IMR-90 (cell line): ENCODE results near the gene ZBP1. TPM values are rescaled to one million over a fixed set of nuclear protein-coding genes. Genes with fewer than 3 reads are reported as not detected.

Experiments used
- ATAC-seq: fragments of 200-7000 bp; cut with Tn5 transposase; 2 replicates; pipeline ENCODE4 v1.9.1; 2020; ENCODE audit warnings: low read depth, mild to moderate bottlenecking, moderate library complexity
- BruUV-seq: library from RNA; stranded (reverse); fragments of 400-500 nt; replicated peaks from 2 replicates; lab custom pipeline; 2021; lab: Mats Ljungman, UMichigan
- CTCF ChIA-PET: fragments of 300-600 bp; formaldehyde crosslinking; extraction: SDS; loops from one replicate; lab custom pipeline; 2021; ENCODE audit warnings: antibody characterized with exemption; lab: Yijun Ruan, JAX
- POLR2A ChIA-PET: fragments of 300-600 bp; sonication (Branson Sonifier 250); formaldehyde crosslinking; loops from one replicate; lab custom pipeline; 2022; ENCODE audit warnings: antibody characterized with exemption; ENCODE audit not compliant: unreplicated experiment; lab: Charles Lee
- DNase-seq: peaks from one replicate; pipeline ENCODE4 v3.0.0; 2013
- H2AFZ ChIP-seq: replicated peaks from 2 replicates; pipeline ENCODE3; 2013; ENCODE audit warnings: low read length, mild to moderate bottlenecking; ENCODE audit not compliant: poor library complexity
- H2AK5ac ChIP-seq: 2 replicates; pipeline ENCODE4 v1.6.1; 2013; ENCODE audit warnings: low read depth, low read length, inconsistent platforms
- H2AK9ac ChIP-seq: replicated peaks from 2 replicates; pipeline ENCODE3; 2013; ENCODE audit warnings: mild to moderate bottlenecking, low read depth, low read length, moderate library complexity; ENCODE audit not compliant: poor library complexity
- H2BK120ac ChIP-seq: 2 replicates; pipeline ENCODE4 v1.6.1; 2013; ENCODE audit warnings: low read depth, low read length, inconsistent platforms
- H2BK15ac ChIP-seq: 3 replicates; pipeline ENCODE4 v1.6.1; 2013; ENCODE audit warnings: low read depth, low read length, inconsistent platforms
- H2BK20ac ChIP-seq: 2 replicates; pipeline ENCODE4 v1.6.1; 2013; ENCODE audit warnings: low read depth, mild to moderate bottlenecking, inconsistent platforms, low read length, moderate library complexity
- H2BK5ac ChIP-seq: 2 replicates; pipeline ENCODE4 v1.6.1; 2013; ENCODE audit warnings: mild to moderate bottlenecking, low read depth, low read length, inconsistent platforms; ENCODE audit not compliant: poor library complexity, severe bottlenecking
- H3K14ac ChIP-seq: replicated peaks from 2 replicates; pipeline ENCODE4 v1.6.1; 2013; ENCODE audit warnings: low read depth, low read length, inconsistent platforms
- H3K18ac ChIP-seq: 2 replicates; pipeline ENCODE4 v1.6.1; 2013; ENCODE audit warnings: low read depth, low read length, control low read depth
- H3K23ac ChIP-seq: 2 replicates; pipeline ENCODE4 v1.6.1; 2013; ENCODE audit warnings: low read depth, low read length, inconsistent platforms
- H3K27ac ChIP-seq: 2 replicates; pipeline ENCODE4 v1.5.1; 2013; ENCODE audit warnings: mild to moderate bottlenecking, control low read depth, low read length; ENCODE audit not compliant: insufficient read depth
- H3K27me3 ChIP-seq: 2 replicates; pipeline ENCODE4 v1.6.1; 2013; ENCODE audit warnings: low read length; ENCODE audit not compliant: control insufficient read depth, insufficient read depth
- H3K36me3 ChIP-seq: 2 replicates; pipeline ENCODE4 v1.6.1; 2013; ENCODE audit warnings: low read length, mixed read lengths; ENCODE audit not compliant: control insufficient read depth, insufficient read depth
- H3K4ac ChIP-seq: 2 replicates; pipeline ENCODE4 v1.6.1; 2013; ENCODE audit warnings: low read depth, low read length, inconsistent platforms
- H3K4me1 ChIP-seq: 2 replicates; pipeline ENCODE4 v1.6.1; 2013; ENCODE audit warnings: low read length, mixed read lengths; ENCODE audit not compliant: control insufficient read depth, insufficient read depth
- H3K4me2 ChIP-seq: 2 replicates; pipeline ENCODE4 v1.6.1; 2013; ENCODE audit warnings: low read depth, mild to moderate bottlenecking, control low read depth, low read length, moderate library complexity
- H3K4me3 ChIP-seq: 2 replicates; pipeline ENCODE4 v1.5.1; 2013; ENCODE audit warnings: low read depth, mild to moderate bottlenecking, control low read depth, low read length, moderate library complexity; ENCODE audit not compliant: insufficient read depth
- H3K56ac ChIP-seq: 2 replicates; pipeline ENCODE4 v1.6.1; 2013; ENCODE audit warnings: low read length, inconsistent platforms; ENCODE audit not compliant: insufficient read depth; ENCODE audit errors: extremely low read depth
- H3K79me1 ChIP-seq, 2 experiments: 2 replicates each; pipeline ENCODE4 v1.6.1; 2013; ENCODE audit warnings: low read length in 2 of 2, inconsistent platforms in 1 of 2, low read depth in 1 of 2
- H3K9ac ChIP-seq: 2 replicates; pipeline ENCODE4 v1.6.1; 2013; ENCODE audit warnings: low read depth, low read length, control low read depth
- H3K9me1 ChIP-seq: 2 replicates; pipeline ENCODE4 v1.6.1; 2013; ENCODE audit warnings: low read length, inconsistent platforms; ENCODE audit not compliant: insufficient read depth
- H3K9me3 ChIP-seq: 2 replicates; pipeline ENCODE4 v1.6.1; 2013; ENCODE audit warnings: low read length; ENCODE audit not compliant: control insufficient read depth, insufficient read depth
- H4K20me1 ChIP-seq: 2 replicates; pipeline ENCODE4 v1.6.1; 2013; ENCODE audit warnings: low read length, inconsistent platforms; ENCODE audit not compliant: insufficient read depth
- H4K5ac ChIP-seq: 2 replicates; pipeline ENCODE4 v1.6.1; 2013; ENCODE audit warnings: mild to moderate bottlenecking, low read depth, low read length, control low read depth
- H4K8ac ChIP-seq, 2 experiments: 2 replicates each; pipeline ENCODE4 v1.6.1; 2013; ENCODE audit warnings: low read depth in 2 of 2, low read length in 2 of 2, control low read depth in 1 of 2, inconsistent platforms in 1 of 2
- H4K91ac ChIP-seq: 2 replicates; pipeline ENCODE4 v1.6.1; 2013; ENCODE audit warnings: low read depth, low read length, inconsistent platforms; ENCODE audit not compliant: insufficient read depth
- BHLHE40 ChIP-seq: fragments of 150-350 bp; IDR thresholded peaks from 2 replicates; pipeline ENCODE4 v1.6.1; 2016; ENCODE audit warnings: mild to moderate bottlenecking, low read depth, low read length
- CHD1 ChIP-seq: IDR thresholded peaks from 2 replicates; pipeline ENCODE4 v1.6.1; 2012; ENCODE audit warnings: low read depth, low read length, improper control_type of control experiment
- FOS ChIP-seq: fragments of 150-350 bp; IDR thresholded peaks from 2 replicates; pipeline ENCODE4 v1.6.1; 2016; ENCODE audit warnings: low read depth, low read length
- MAFK ChIP-seq: IDR thresholded peaks from 2 replicates; pipeline ENCODE4 v1.6.1; 2012; ENCODE audit warnings: low read depth, low read length, improper control_type of control experiment
- MXI1 ChIP-seq: IDR thresholded peaks from 2 replicates; pipeline ENCODE4 v1.6.1; 2012; ENCODE audit warnings: low read depth, mild to moderate bottlenecking, low read length, moderate library complexity, borderline replicate concordance
- NFE2L2 ChIP-seq: fragments of 150-350 bp; IDR thresholded peaks from 2 replicates; pipeline ENCODE4 v1.6.1; 2016; ENCODE audit warnings: low read depth, mild to moderate bottlenecking, low read length
- POLR2A ChIP-seq: IDR thresholded peaks from 2 replicates; pipeline ENCODE4 v1.6.1; 2012; ENCODE audit warnings: mild to moderate bottlenecking, low read depth, low read length
- RFX5 ChIP-seq: IDR thresholded peaks from 2 replicates; pipeline ENCODE4 v1.8.0; 2012; ENCODE audit warnings: low read depth, mild to moderate bottlenecking, low read length, moderate library complexity
- SMC3 ChIP-seq: fragments of 150-350 bp; IDR thresholded peaks from 2 replicates; pipeline ENCODE4 v1.6.1; 2016; ENCODE audit warnings: low read depth, mild to moderate bottlenecking, antibody characterized with exemption, low read length, moderate library complexity
- WGBS, 2 experiments: methylation state at CpG; one replicate each; pipeline versions ENCODE4 v1.1.5 to v1.1.7; 2013; ENCODE audit warnings: missing lambda C conversion rate in 2 of 2; ENCODE audit not compliant: insufficient read length in 1 of 2; ENCODE audit errors: extremely low coverage in 2 of 2; 5-methylcytosine and 5-hydroxymethylcytosine counted together
- dilution Hi-C: fragments of 300-500 bp; cut with HindIII; formaldehyde crosslinking; loops from one replicate; pipeline ENCODE4 v1.14.3; 2018; ENCODE audit warnings: low sequenced_read_pairs; ENCODE audit not compliant: unreplicated experiment
- in situ Hi-C: fragments of 300-500 bp; cut with MboI; formaldehyde crosslinking; loops from 3 replicates; pipeline ENCODE4 v1.14.3; 2019; ENCODE audit warnings: low sequenced_read_pairs, inconsistent platforms, mixed read lengths
- intact Hi-C: fragments of 100-400 bp; cut with micrococcal nuclease; formaldehyde crosslinking; loops from 2 replicates; pipeline ENCODE4 v1.10.0; 2022
- polyA plus RNA-seq, 3 experiments: library from polyadenylated mRNA; depleted of rRNA; stranded (reverse); fragments of >200 nt; gene quantifications; 2 replicates each; pipeline ENCODE4 v1.2.3, GENCODE V29; 2012; ENCODE audit warnings: low replicate concordance in 1 of 3
- total RNA-seq: library from RNA; depleted of rRNA; stranded (reverse); fragments of >200 nt; gene quantifications from 2 replicates; pipeline ENCODE4 v1.2.3, GENCODE V29; 2012
- TF ChIP-seq, protein P1 (sequence below): fragments of 150-350 bp; IDR thresholded peaks from 2 replicates; pipeline ENCODE4 v1.6.1; 2016; ENCODE audit warnings: low read depth, mild to moderate bottlenecking, low read length, moderate library complexity, borderline replicate concordance

The ZBP1 gene
- total and polyA plus RNA-seq, 2 of the 4 experiments (the other 2 are of a cell fraction): not detected

- Histone ChIP-seq H3K36me3 (no peaks in the 10 kb centered on the region), H3K79me1 (no peaks in the 10 kb centered on the region), H3K18ac (no peak overlapping the region), H3K56ac (no peak overlapping the region; the same call in 1 of the 2 replicates), H4K5ac (no peak overlapping the region), H3K9me3 (no peaks in the 10 kb centered on the region), H2BK15ac (no peak overlapping the region), H3K14ac (no peak overlapping the region), H2AK9ac (no peak overlapping the region), H4K20me1 (no peaks in the 10 kb centered on the region; the same call in 1 of the 2 replicates), H4K8ac (no peak overlapping the region), H2BK120ac (no peak overlapping the region), H3K23ac (no peak overlapping the region), H2AFZ (no peak overlapping the region), H3K27me3 (peaks cover 7% of the 10 kb centered on the region; the same call in 1 of the 2 replicates), H4K91ac (no peak overlapping the region), H2BK5ac (no peak overlapping the region), H3K4me1 (no peaks in the 10 kb centered on the region), H3K4me3 (no peak overlapping the region), H3K4me2 (no peak overlapping the region), H3K9ac (no peak overlapping the region), H3K9me1 (no peaks in the 10 kb centered on the region), H2BK20ac (no peak overlapping the region), H2AK5ac (no peak overlapping the region), H3K27ac (no peak overlapping the region), H3K4ac (no peak overlapping the region)
- dilution Hi-C loops: no loop called here
- no peak for DNase-seq
- intact Hi-C loops: no loop called here
- TF ChIP-seq, protein P1, sequence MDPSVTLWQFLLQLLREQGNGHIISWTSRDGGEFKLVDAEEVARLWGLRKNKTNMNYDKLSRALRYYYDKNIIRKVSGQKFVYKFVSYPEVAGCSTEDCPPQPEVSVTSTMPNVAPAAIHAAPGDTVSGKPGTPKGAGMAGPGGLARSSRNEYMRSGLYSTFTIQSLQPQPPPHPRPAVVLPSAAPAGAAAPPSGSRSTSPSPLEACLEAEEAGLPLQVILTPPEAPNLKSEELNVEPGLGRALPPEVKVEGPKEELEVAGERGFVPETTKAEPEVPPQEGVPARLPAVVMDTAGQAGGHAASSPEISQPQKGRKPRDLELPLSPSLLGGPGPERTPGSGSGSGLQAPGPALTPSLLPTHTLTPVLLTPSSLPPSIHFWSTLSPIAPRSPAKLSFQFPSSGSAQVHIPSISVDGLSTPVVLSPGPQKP: no peak
- TF ChIP-seq BHLHE40 (no peak), CHD1 (no peak), MXI1 (no peak), NFE2L2 (no peak), RFX5 (no peak), SMC3 (no peak), FOS (no peak), POLR2A (no peak), MAFK (no peak)
- ATAC-seq: no peak
- no CpG with 5 or more reads among the region's 17 CpGs for WGBS, 2 experiments
- ChIA-PET CTCF (no interaction called here), POLR2A (no interaction called here)
- in situ Hi-C loops: loop anchor here (5.0 to 10.0 kb wide), 3 partner anchors 81 to 614 kb away; no protein-coding TSS in a partner anchor
- BruUV-seq: no TSS peak
Observed at GRCh38 chr20:57593134-57593886, 26.9 kb downstream of the ZBP1 start.
